Measurements from ENCODE around the gene MOV10L1. TPM values are rescaled to one million over a fixed set of nuclear protein-coding genes. Genes with fewer than 3 reads are reported as not detected.
A peak's percentile ranks its signal among the peaks of the same experiment; 100 is the strongest.

The MOV10L1 gene
- total RNA-seq, 4 donors from 2014 or later: 0.67 TPM; not detected in 3

DNA sequence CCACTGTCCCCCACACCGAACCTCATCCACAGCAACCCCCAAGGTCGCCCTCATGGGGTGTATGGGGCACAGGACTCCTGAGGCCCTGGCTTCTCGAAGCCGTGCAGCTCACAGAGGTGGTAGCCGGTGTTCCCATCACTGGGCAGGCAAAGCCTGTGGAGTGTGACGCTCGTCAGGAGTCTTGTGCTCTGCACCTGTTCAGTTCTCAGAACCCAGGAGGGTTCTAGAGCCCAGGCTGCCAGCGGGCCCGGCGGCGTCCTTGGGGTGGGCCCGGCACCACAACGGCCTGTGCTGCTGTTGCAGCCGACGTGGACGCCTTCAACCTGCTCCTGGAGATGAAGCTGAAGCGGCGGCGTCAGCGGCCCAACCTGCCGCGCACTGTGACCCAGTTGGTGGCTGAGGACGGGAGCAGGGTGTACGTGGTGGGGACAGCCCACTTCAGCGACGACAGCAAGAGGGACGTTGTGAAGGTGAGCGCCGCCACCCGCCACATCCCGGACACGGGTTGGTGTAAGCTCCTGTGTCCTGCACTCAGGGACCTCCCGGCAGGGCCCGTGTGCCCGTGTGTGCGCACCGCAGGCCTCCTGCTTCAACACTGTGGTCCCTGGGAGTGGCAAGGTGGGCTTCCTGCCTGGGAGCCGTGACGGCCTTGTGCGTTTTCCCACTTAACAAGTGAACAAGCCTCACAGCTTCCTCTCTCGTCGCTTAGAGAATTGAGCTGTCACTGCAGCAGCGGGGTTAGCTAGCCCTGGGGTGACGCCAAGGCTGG is 104.4 kb downstream of the MOV10L1 start:
- Histone ChIP-seq H3K9me3 (no peaks in the 10 kb centered on the region), H3K27me3 (no peaks in the 10 kb centered on the region), H3K4me3 (no peak overlapping the region), H3K4me1 (peaks cover 0 to 45% (median 35%) of the 10 kb centered on the region in 4 donors), H3K36me3 (peaks cover 0 to 52% (median 0%) of the 10 kb centered on the region in 3 donors), H3K27ac (peak overlapping the region in 1 of 4 donors; percentile 97)
- TF ChIP-seq, protein P1, sequence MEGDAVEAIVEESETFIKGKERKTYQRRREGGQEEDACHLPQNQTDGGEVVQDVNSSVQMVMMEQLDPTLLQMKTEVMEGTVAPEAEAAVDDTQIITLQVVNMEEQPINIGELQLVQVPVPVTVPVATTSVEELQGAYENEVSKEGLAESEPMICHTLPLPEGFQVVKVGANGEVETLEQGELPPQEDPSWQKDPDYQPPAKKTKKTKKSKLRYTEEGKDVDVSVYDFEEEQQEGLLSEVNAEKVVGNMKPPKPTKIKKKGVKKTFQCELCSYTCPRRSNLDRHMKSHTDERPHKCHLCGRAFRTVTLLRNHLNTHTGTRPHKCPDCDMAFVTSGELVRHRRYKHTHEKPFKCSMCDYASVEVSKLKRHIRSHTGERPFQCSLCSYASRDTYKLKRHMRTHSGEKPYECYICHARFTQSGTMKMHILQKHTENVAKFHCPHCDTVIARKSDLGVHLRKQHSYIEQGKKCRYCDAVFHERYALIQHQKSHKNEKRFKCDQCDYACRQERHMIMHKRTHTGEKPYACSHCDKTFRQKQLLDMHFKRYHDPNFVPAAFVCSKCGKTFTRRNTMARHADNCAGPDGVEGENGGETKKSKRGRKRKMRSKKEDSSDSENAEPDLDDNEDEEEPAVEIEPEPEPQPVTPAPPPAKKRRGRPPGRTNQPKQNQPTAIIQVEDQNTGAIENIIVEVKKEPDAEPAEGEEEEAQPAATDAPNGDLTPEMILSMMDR (IDR thresholded peaks at IDR 0.05): no peak
- TF ChIP-seq POLR2A (IDR thresholded peaks at IDR 0.05): no peak
- no peak for DNase-seq

DNA sequence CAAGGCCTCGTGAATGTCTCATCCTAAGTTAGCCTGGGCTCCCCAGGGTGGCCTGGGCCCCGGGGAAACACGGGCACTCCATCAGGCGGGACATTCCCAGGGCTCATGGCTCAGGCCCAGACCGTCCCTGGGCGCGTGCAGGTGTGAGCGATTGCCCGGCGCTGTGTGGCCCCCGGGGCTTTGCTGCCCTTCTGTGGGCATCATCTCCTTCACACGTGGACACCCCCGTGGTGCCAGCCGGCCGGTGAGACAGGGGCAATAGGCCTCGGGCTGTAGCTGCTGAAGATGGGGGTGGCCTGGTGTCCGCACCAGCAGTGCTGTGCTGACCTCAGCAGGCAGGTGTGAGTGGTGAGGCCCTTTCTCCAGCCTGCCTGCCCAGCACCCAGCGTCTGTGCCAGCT is 106.5 kb downstream of the MOV10L1 start:
- Histone ChIP-seq H3K36me3 (peaks cover 0 to 52% (median 0%) of the 10 kb centered on the region in 3 donors), H3K27ac (no peak overlapping the region)

DNA sequence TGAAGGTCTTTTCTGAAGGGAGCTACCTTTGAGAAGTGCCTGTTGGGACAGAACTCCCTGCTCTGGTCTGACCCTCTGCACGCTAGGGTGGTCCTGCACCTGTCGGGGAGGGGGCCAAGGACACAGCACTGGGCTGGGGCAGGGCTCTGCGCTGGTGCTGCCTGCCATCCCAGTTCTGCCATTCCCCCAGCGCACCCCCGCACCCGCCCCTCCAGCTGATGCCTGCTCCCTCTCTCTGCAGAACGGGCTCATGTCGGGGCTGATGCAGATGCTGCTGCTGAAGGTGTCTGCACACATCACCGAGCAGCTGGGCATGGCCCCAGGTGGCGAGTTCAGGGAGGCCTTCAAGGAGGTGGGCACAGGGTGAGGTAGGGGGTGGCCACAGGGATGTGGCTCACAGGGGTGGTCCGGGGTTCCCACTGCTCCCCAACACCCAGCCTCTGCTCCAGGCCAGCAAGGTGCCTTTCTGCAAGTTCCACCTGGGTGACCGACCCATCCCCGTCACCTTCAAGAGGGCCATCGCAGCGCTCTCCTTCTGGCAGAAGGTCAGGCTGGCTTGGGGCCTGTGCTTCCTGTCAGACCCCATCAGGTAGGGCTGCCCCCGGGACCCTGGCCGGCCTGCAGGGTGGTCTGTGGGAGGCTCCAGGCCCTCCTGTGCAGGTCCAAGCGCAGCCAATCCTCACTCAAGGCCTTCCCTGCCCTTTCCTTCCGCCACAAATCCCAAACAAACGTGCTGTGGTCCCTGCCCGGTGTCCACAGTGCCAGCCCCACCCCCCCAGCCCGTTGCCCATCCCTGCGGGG is 107.4 kb downstream of the MOV10L1 start:
- peaks cover 0 to 52% (median 0%) of the 10 kb centered on the region in 3 donors for H3K36me3 ChIP-seq
- H3K4me3 ChIP-seq: no peak overlapping the region
- TF ChIP-seq, protein P1 (IDR thresholded peaks at IDR 0.05): no peak
- TF ChIP-seq POLR2A (IDR thresholded peaks at IDR 0.05): no peak
- DNase-seq: no peak
- H3K9me3 ChIP-seq: no peaks in the 10 kb centered on the region
- no peaks in the 10 kb centered on the region for H3K27me3 ChIP-seq
- H3K27ac ChIP-seq: no peak overlapping the region
- H3K4me1 ChIP-seq: peaks cover 0 to 38% (median 18%) of the 10 kb centered on the region in 4 donors

More for the DNA sequence above, 106.5 kb downstream of the MOV10L1 start:
- Histone ChIP-seq H3K4me3 (no peak overlapping the region), H3K27me3 (no peaks in the 10 kb centered on the region), H3K4me1 (peaks cover 0 to 36% (median 23%) of the 10 kb centered on the region in 4 donors), H3K9me3 (no peaks in the 10 kb centered on the region)
- no peak for DNase-seq
- no peak for TF ChIP-seq POLR2A (IDR thresholded peaks at IDR 0.05)
- TF ChIP-seq, protein P1 (IDR thresholded peaks at IDR 0.05): no peak

DNA sequence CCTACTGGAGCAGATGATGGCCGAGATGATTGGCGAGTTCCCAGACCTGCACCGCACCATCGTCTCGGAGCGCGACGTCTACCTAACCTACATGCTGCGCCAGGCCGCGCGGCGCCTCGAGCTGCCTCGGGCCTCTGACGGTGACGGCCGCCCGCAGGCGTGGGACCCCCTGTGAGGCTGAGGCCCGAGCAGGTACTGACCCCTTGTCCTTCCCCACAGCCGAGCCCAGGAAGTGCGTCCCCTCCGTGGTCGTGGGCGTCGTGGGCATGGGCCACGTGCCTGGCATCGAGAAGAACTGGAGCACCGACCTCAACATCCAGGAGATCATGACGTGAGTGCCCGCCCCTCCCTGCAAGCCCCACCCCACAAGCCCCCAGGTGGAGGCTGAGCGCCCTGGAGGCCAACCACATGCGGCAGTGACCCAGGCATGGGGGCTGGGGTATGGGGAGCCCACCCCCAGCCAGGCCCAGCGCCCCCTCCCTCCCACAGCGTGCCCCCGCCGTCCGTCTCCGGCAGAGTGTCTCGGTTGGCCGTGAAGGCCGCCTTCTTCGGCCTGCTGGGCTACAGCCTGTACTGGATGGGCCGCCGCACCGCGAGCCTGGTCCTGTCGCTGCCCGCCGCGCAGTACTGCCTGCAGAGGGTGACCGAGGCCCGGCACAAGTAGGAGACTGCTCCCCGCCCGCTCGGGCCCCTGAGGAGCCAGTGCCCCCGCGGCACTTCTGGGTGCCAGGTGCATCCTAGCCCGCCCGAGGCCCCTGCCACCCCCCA is 108.2 kb downstream of the MOV10L1 start:
- no peak overlapping the region for H3K4me3 ChIP-seq
- no peaks in the 10 kb centered on the region for H3K27me3 ChIP-seq
- TF ChIP-seq POLR2A (IDR thresholded peaks at IDR 0.05): no peak
- TF ChIP-seq, protein P1 (IDR thresholded peaks at IDR 0.05): no peak
- no peak overlapping the region for H3K27ac ChIP-seq
- no peak for DNase-seq
- H3K9me3 ChIP-seq: no peaks in the 10 kb centered on the region
- H3K4me1 ChIP-seq: peaks cover 0 to 37% (median 12%) of the 10 kb centered on the region in 4 donors
- H3K36me3 ChIP-seq: peaks cover 0 to 52% (median 0%) of the 10 kb centered on the region in 3 donors

DNA sequence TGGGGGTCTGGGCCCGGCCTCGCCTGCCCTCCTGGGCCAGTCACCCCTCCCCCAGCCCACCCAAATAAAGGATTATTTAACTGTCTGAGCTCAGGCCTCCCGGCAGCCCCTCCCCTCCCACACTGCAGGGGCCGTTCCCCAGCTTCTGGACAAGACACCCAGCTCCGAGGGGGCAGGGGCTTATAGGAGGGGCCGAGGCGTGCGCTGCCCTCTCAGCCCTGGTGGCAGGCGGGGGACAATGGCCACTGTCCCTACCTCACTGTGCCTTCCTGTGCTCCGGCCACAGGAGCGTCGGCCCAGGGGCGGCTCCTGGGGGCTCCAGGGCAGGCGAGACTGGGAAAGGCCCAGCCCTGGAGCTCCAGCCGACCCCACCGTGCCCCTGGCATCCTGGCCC is 108.8 kb downstream of the MOV10L1 start:
- no peak overlapping the region for H3K4me3 ChIP-seq
- no peak for DNase-seq

More for the DNA sequence above, 108.8 kb downstream of the MOV10L1 start:
- Histone ChIP-seq H3K36me3 (peaks cover 0 to 48% (median 0%) of the 10 kb centered on the region in 3 donors), H3K9me3 (no peaks in the 10 kb centered on the region), H3K27me3 (no peaks in the 10 kb centered on the region), H3K27ac (no peak overlapping the region), H3K4me1 (peaks cover 0 to 31% (median 8%) of the 10 kb centered on the region in 4 donors)
- TF ChIP-seq, protein P1 (IDR thresholded peaks at IDR 0.05): no peak
- TF ChIP-seq POLR2A (IDR thresholded peaks at IDR 0.05): no peak

Measured in Peyer's patch (tissue), 4 donors.